Neuronal stem cell (in vitro differentiated cells): ENCODE measurements around the gene LCN9.

ENCODE experiments used
- DNase-seq: peaks from one replicate; pipeline ENCODE4 v3.0.0-alpha.2; 2013; ENCODE audit warnings: low spot score
- H2AFZ ChIP-seq: one replicate; pipeline ENCODE4 v1.6.1; 2013; ENCODE audit warnings: mild to moderate bottlenecking, low read length, inconsistent platforms
- H2AK5ac ChIP-seq: 2 replicates; pipeline ENCODE4 v1.6.1; 2013; ENCODE audit warnings: low read depth, mild to moderate bottlenecking, inconsistent platforms, low read length, moderate library complexity, mixed read lengths
- H2BK120ac ChIP-seq: 2 replicates; pipeline ENCODE4 v1.6.1; 2013; ENCODE audit warnings: low read depth, mild to moderate bottlenecking, inconsistent platforms, low read length, moderate library complexity, mixed read lengths
- H2BK12ac ChIP-seq: one replicate; pipeline ENCODE4 v1.6.1; 2013; ENCODE audit warnings: low read length, inconsistent platforms
- H2BK15ac ChIP-seq: 2 replicates; pipeline ENCODE4 v1.6.1; 2013; ENCODE audit warnings: mild to moderate bottlenecking, low read length, inconsistent platforms, mixed read lengths
- H2BK5ac ChIP-seq: one replicate; pipeline ENCODE4 v1.6.1; 2013; ENCODE audit warnings: inconsistent platforms, mild to moderate bottlenecking, low read length, moderate library complexity
- H3K14ac ChIP-seq: one replicate; pipeline ENCODE4 v1.6.1; 2013; ENCODE audit warnings: low read length, inconsistent platforms
- H3K18ac ChIP-seq: 2 replicates; pipeline ENCODE4 v1.6.1; 2013; ENCODE audit warnings: low read length, inconsistent platforms
- H3K23ac ChIP-seq: 2 replicates; pipeline ENCODE4 v1.6.1; 2013; ENCODE audit warnings: low read depth, mild to moderate bottlenecking, mixed read lengths, low read length, inconsistent platforms; ENCODE audit not compliant: poor library complexity
- H3K27ac ChIP-seq: replicated peaks from 3 replicates; pipeline ENCODE4 v1.5.1; 2013; ENCODE audit warnings: low read length, inconsistent platforms
- H3K27me3 ChIP-seq, 3 experiments: 2 replicates each; pipeline ENCODE4 v1.6.1; 2013; ENCODE audit warnings: low read length in 3 of 3, mild to moderate bottlenecking in 2 of 3, inconsistent platforms in 1 of 3, low read depth in 1 of 3, mixed read lengths in 1 of 3, moderate library complexity in 1 of 3; ENCODE audit not compliant: control insufficient read depth in 3 of 3, insufficient read depth in 3 of 3
- H3K36me3 ChIP-seq, 2 donors: replicated peaks in 1 of 2; 2 replicates each; pipeline ENCODE4 v1.6.1; 2013; ENCODE audit warnings: low read length in 2 of 2; ENCODE audit not compliant: control insufficient read depth in 2 of 2, insufficient read depth in 2 of 2
- H3K4ac ChIP-seq: 2 replicates; pipeline ENCODE4 v1.6.1; 2013; ENCODE audit warnings: inconsistent platforms, mild to moderate bottlenecking, low read length, moderate library complexity
- H3K4me1 ChIP-seq, 2 donors: 1 replicate in 1 of 2; 2 replicates in 1 of 2; pipeline ENCODE4 v1.6.1; 2013; ENCODE audit warnings: low read length in 2 of 2, low read depth in 1 of 2; ENCODE audit not compliant: control insufficient read depth in 2 of 2, insufficient read depth in 1 of 2
- H3K4me2 ChIP-seq: one replicate; pipeline ENCODE4 v1.6.1; 2013; ENCODE audit warnings: mild to moderate bottlenecking, low read length, inconsistent platforms; ENCODE audit not compliant: insufficient read depth, poor library complexity, severe bottlenecking
- H3K4me3 ChIP-seq, 2 donors: 2 replicates each; pipeline ENCODE4 v1.5.1; 2013; ENCODE audit warnings: low read length in 2 of 2, mild to moderate bottlenecking in 2 of 2, inconsistent platforms in 1 of 2, moderate library complexity in 1 of 2
- H3K79me1 ChIP-seq: one replicate; pipeline ENCODE4 v1.6.1; 2013; ENCODE audit warnings: low read depth, mild to moderate bottlenecking, inconsistent platforms, low read length, moderate library complexity
- H3K9ac ChIP-seq: one replicate; pipeline ENCODE4 v1.6.1; 2013; ENCODE audit warnings: mild to moderate bottlenecking, low read depth, low read length, inconsistent platforms; ENCODE audit not compliant: poor library complexity
- H3K9me3 ChIP-seq, 2 donors: replicated peaks in 1 of 2; 2 replicates each; pipeline versions ENCODE3 to v1.6.1; 2013; ENCODE audit warnings: low read length in 2 of 2, mild to moderate bottlenecking in 2 of 2, inconsistent platforms in 1 of 2, low read depth in 1 of 2, mixed read lengths in 1 of 2, moderate library complexity in 1 of 2; ENCODE audit not compliant: control insufficient read depth in 2 of 2, insufficient read depth in 1 of 2
- H4K8ac ChIP-seq: one replicate; pipeline ENCODE4 v1.6.1; 2013; ENCODE audit warnings: low read depth, mild to moderate bottlenecking, inconsistent platforms, low read length, moderate library complexity
- H4K91ac ChIP-seq: one replicate; pipeline ENCODE4 v1.6.1; 2013; ENCODE audit warnings: low read length, low read depth, mild to moderate bottlenecking, inconsistent platforms; ENCODE audit not compliant: poor library complexity
- WGBS, 2 donors: extraction: QIAGEN DNeasy Blood & Tissue Kit; methylation state at CpG; one replicate each; pipeline ENCODE4 v1.1.7; 2013; ENCODE audit warnings: missing lambda C conversion rate in 2 of 2, mixed read lengths in 1 of 2; ENCODE audit not compliant: insufficient read length in 2 of 2, insufficient replicate concordance in 1 of 2; ENCODE audit errors: extremely low coverage in 2 of 2; 5-methylcytosine and 5-hydroxymethylcytosine counted together

Gene LCN9

DNA sequence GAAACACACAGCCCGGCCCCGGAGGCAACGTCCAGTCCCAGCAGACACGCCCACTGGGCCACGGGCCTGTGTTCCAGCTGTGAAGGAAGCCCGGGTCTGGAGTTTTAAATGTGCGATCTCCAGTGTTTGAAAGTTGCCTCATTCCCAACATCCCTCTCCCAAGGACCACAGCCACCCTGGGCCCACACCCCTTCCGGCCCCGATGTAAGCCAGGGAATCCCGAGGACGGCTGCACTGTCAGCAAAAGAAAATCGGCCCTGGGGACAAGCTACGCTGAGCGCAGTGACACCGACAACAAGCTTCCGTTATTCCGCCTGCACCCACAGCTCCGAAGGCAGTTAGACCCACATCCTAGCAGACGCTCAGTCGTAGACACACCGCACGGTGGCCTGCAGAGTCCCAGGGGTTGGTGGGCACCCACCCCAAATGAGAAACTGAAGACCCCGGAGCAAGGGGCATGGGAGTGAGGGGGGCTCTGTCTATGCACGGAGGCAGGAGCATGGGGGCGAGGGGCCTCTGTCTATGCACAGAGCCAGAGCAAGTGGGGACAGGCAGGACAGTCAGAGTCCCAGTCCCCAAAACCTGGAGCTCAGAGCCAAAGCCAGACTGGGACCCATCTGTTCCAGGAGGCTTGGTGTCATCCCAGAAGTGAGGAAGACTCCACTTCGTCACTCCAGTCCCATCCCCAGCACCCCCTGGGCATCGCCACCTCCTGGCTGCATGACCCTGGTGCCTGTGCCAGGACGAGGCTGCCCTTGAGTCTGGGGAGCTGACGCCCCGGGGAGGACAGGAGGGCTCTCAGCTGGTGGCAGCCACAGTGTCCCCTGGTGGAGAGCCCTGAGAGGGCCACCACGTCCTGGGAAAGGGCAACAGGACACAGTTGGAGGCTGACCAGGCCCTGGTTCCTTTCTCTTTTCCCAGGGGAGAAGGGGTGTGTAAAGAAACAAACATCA, 47.2 kb upstream of the LCN9 start:
- Histone ChIP-seq H3K4ac (no peak overlapping the region), H4K91ac (no peak overlapping the region), H3K27me3 (peaks cover 0 to 41% (median 0%) of the 10 kb centered on the region in 3 experiments), H3K9me3 (peaks cover 0 to 7% of the 10 kb centered on the region in 2 donors), H2AFZ (peak overlapping the region; percentile 18), H3K36me3 (no peaks in the 10 kb centered on the region), H3K23ac (no peak overlapping the region), H3K18ac (peak overlapping the region; percentile 64), H2AK5ac (peak overlapping the region; percentile 79), H2BK120ac (no peak overlapping the region), H3K79me1 (peaks cover 3% of the 10 kb centered on the region), H3K4me3 (no peak overlapping the region), H2BK15ac (peak overlapping the region; percentile 78), H4K8ac (no peak overlapping the region), H2BK12ac (no peak overlapping the region), H3K14ac (peak overlapping the region; percentile 71), H3K9ac (no peak overlapping the region), H3K27ac (no peak overlapping the region), H3K4me1 (no peaks in the 10 kb centered on the region), H3K4me2 (no peak overlapping the region), H2BK5ac (no peak overlapping the region)
- WGBS, 2 donors = no CpG with 5 or more reads among the region's 31 CpGs
- no peak for DNase-seq

DNA sequence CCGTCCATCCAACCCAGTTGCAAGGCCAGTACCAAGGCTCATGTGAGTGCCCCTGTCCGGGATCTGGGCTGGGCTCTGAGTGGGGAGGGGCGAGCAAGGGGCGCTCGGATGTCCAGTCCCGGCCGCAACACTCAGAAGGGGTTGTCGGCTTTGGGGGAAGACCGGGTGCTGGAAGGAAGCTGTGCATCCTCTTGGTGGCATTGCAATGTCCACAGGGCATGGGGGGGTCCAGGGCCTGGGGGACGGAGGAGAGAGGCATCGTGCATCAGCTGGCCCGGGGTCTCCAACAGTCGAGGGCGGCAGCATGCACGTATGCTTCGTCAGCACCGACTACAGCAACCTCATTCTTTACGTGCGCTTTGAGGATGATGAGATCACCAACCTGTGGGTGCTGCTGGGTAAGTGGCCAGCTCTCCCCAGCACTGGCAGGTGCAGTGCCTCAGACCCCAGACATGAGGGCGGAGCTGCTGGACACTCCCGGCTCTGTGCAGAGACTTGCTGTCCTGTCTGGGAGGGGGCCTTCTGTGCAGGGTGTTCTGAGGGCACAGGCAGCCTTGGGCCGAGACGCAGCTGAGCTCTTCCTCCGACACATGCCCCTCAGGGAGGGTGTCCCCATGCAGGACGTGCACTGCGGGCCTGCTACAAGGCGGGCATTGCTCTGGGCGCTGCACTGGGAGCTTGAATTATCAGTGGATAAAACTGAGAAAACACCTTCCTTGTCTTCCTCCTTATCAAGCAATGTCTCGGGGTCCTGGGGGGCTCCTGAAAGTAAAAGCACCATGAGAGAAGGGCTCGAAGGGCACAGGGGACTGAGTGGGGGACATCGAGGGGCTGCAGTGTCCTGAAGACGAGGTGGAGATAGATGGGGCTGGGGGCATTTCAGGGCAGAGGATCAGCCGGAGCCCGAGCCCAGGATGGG, 46.2 kb upstream of the LCN9 start:
- DNase-seq = no peak

GRCh38 chr9:135617538-135617900, 45.6 kb upstream of the LCN9 start:
- H2BK12ac ChIP-seq = no peak overlapping the region
- no peak overlapping the region for H4K8ac ChIP-seq
- peaks cover 0 to 53% (median 0%) of the 10 kb centered on the region in 3 experiments for H3K27me3 ChIP-seq
- no peak for DNase-seq
- no peaks in the 10 kb centered on the region for H3K36me3 ChIP-seq
- peak overlapping the region; percentile 2 for H2AK5ac ChIP-seq
- no peak overlapping the region for H2AFZ ChIP-seq
- no peaks in the 10 kb centered on the region for H3K4me1 ChIP-seq
- no peak overlapping the region for H3K4ac ChIP-seq
- no peak overlapping the region for H3K4me3 ChIP-seq
- H2BK120ac ChIP-seq = no peak overlapping the region
- H3K23ac ChIP-seq = no peak overlapping the region
- H3K14ac ChIP-seq = no peak overlapping the region
- H3K4me2 ChIP-seq = no peak overlapping the region
- H4K91ac ChIP-seq = no peak overlapping the region
- no peaks in the 10 kb centered on the region for H3K9me3 ChIP-seq
- H2BK15ac ChIP-seq = peak overlapping the region; percentile 58
- no peak overlapping the region for H3K18ac ChIP-seq
- no peaks in the 10 kb centered on the region for H3K79me1 ChIP-seq
- H3K9ac ChIP-seq = no peak overlapping the region
- no peak overlapping the region for H3K27ac ChIP-seq
- H2BK5ac ChIP-seq = peak overlapping the region; percentile 48
- no CpG with 5 or more reads among the region's 13 CpGs for WGBS, 2 donors

More for the DNA sequence above, 46.2 kb upstream of the LCN9 start:
- peaks cover 0 to under 1% of the 10 kb centered on the region in 2 donors for H3K9me3 ChIP-seq
- H2AFZ ChIP-seq = no peak overlapping the region
- no peak overlapping the region for H3K27ac ChIP-seq
- no peaks in the 10 kb centered on the region for H3K4me1 ChIP-seq
- no CpG with 5 or more reads among the region's 34 CpGs for WGBS, 2 donors
- peak overlapping the region; percentile 43 for H4K8ac ChIP-seq
- no peak overlapping the region for H2BK120ac ChIP-seq
- no peak overlapping the region for H3K9ac ChIP-seq
- no peak overlapping the region for H2BK15ac ChIP-seq
- no peak overlapping the region for H4K91ac ChIP-seq
- H3K4ac ChIP-seq = no peak overlapping the region
- H3K18ac ChIP-seq = peak overlapping the region; percentile 48
- no peaks in the 10 kb centered on the region for H3K79me1 ChIP-seq
- peaks cover 0 to 49% (median 0%) of the 10 kb centered on the region in 3 experiments for H3K27me3 ChIP-seq
- H2BK12ac ChIP-seq = no peak overlapping the region
- H3K14ac ChIP-seq = peak overlapping the region; percentile 71
- no peak overlapping the region for H3K23ac ChIP-seq
- H3K4me3 ChIP-seq = no peak overlapping the region
- no peak overlapping the region for H3K4me2 ChIP-seq
- peak overlapping the region; percentile 48 for H2BK5ac ChIP-seq
- no peak overlapping the region for H2AK5ac ChIP-seq
- H3K36me3 ChIP-seq = no peaks in the 10 kb centered on the region
